ENCODE measurements around the gene IFT27. TPM values are rescaled to one million over a fixed set of nuclear protein-coding genes. Genes with fewer than 3 reads are reported as not detected.
A peak's percentile ranks its signal among the peaks of the same experiment; 100 is the strongest.

IFT27 gene
- total RNA-seq, 1 donor from 2014 or later = 31.7 TPM

DNA sequence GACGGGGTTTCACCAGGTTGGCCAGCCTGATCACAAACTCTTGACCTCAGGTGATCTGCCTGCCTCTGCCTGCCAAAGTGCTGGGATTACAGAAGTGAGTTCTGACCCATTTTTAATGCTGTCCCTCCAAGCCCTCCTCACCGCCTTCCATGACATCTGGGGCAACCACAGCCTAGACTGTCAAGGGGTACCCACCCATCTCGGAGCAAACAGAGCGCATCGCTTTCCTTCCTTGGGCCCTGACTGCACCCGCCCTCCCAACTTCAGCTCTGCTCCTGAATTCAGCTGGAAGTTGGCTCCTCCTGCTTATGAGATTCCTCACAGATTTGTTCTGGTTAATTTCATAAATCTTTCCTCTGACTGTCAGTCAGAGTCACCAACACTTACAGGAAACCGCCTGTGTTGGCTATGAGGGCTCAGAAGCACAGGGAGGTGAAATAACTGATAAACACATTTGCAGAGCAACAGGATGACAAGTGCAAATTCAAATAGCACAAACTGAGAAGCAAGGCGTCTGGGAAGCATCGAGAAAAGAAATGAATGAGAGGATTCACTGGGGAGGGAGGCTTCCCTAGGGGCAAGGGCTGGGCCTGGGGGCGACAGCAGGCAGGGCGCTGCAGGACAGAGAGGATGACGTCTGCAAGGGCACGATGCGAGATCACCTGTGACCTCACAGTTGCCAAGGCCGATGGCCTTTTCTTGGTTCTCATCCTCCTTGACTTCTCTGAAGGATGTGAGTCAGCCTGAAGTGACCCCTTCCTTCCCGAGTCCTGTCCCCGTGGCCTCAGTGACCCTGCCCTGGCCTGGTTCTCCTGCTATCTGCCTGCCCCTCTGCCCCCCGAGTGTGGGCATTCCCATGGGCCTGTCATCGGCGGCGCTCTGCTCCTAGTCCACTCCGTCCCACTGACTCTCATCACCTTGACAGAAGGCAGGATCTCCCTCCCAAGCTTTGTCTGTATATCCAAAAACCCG is 6.1 kb downstream of the IFT27 start:
- H3K4me3 Mint-ChIP-seq = no peak overlapping the region
- Histone ChIP-seq H3K27me3 (no peaks in the 10 kb centered on the region), H3F3A (ENCODE audit: low read depth) (peaks cover 3% of the 10 kb centered on the region), H3K79me2 (ENCODE audit: low read depth) (no peaks in the 10 kb centered on the region), H3K9ac (no peak overlapping the region), H2AFZ (replicated peaks) (no peak overlapping the region), H4K20me1 (ENCODE audit: low read depth) (peaks cover 3% of the 10 kb centered on the region), H3K36me3 (no peaks in the 10 kb centered on the region), H3K4me1 (peaks cover under 1% of the 10 kb centered on the region), H3K27ac (no peak overlapping the region), H3K4me2 (no peak overlapping the region), H3K9me3 (ENCODE audit: low read depth) (no peaks in the 10 kb centered on the region), H3K4me3 (no peak overlapping the region)
- TF ChIP-seq CTCF (IDR thresholded peaks at IDR 0.05) (no peak), EZH2phosphoT487 (IDR thresholded peaks at IDR 0.05) (no peak), EZH2 (IDR thresholded peaks at IDR 0.05) (no peak)
- DNase-seq (ENCODE audit: low spot score) = peak; percentile 0
- H3K4me1 Mint-ChIP-seq = peaks cover 18% of the 10 kb centered on the region
- H3K27me3 Mint-ChIP-seq (ENCODE audit: insufficient read depth, low read depth) = peaks cover 4% of the 10 kb centered on the region
- H3K9me3 Mint-ChIP-seq = no peaks in the 10 kb centered on the region
- H3K36me3 Mint-ChIP-seq = peaks cover 10% of the 10 kb centered on the region
- H3K27ac Mint-ChIP-seq = no peak overlapping the region

DNA sequence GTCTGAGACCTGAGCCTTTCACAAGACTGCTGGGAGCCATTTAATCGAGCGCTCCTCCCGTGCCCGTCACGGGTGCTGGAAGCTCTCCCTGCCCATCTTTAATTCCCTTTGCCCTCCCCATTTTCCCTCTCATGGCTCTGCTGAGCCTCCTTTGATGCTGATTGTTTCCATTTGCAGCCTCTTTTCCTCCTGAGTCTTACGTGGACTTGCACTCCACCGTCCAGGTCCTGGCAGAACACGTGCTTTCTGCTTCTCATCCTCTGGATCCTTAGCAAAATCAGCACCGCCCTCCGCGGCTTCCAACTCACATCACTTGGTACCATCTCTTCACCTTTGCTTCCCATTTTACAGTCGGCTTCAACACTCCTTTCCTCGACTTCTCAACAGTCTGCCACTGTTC is 7.3 kb downstream of the IFT27 start:
- Histone ChIP-seq H3K9ac (no peak overlapping the region), H3K36me3 (no peaks in the 10 kb centered on the region), H4K20me1 (ENCODE audit: low read depth) (peaks cover 1% of the 10 kb centered on the region), H3K9me3 (ENCODE audit: low read depth) (no peaks in the 10 kb centered on the region), H3K79me2 (ENCODE audit: low read depth) (no peaks in the 10 kb centered on the region), H3K4me1 (no peaks in the 10 kb centered on the region), H3F3A (ENCODE audit: low read depth) (no peaks in the 10 kb centered on the region), H2AFZ (replicated peaks) (no peak overlapping the region), H3K27ac (no peak overlapping the region), H3K4me2 (no peak overlapping the region), H3K27me3 (no peaks in the 10 kb centered on the region), H3K4me3 (no peak overlapping the region)
- TF ChIP-seq CTCF (IDR thresholded peaks at IDR 0.05) (no peak), EZH2phosphoT487 (IDR thresholded peaks at IDR 0.05) (no peak), EZH2 (IDR thresholded peaks at IDR 0.05) (no peak)
- H3K27me3 Mint-ChIP-seq (ENCODE audit: insufficient read depth, low read depth) = peaks cover 4% of the 10 kb centered on the region
- no peak overlapping the region for H3K4me3 Mint-ChIP-seq
- DNase-seq (ENCODE audit: low spot score) = no peak
- H3K27ac Mint-ChIP-seq = no peak overlapping the region
- peaks cover 10% of the 10 kb centered on the region for H3K36me3 Mint-ChIP-seq
- peaks cover 18% of the 10 kb centered on the region for H3K4me1 Mint-ChIP-seq
- no peaks in the 10 kb centered on the region for H3K9me3 Mint-ChIP-seq

DNA sequence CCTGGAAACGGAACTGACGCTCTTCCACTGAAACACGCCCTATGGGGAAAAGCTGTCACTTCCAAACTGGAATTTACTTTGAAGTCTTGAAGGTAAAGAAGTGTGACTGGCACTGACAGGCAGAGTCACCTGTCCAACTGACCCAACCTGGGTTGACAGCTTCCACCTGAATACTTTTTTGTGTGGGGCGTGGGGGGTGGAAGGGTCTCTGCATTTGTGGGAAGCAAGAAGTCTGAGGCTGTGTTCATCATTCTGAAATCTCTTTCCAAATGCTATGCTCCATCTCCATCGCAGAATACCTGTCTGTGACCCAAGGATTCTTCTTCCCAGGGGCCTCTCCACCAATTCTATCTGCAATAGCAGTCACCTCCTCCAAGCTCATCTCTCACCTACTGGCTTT is 7.8 kb downstream of the IFT27 start:
- H3K36me3 Mint-ChIP-seq = peaks cover 10% of the 10 kb centered on the region
- H3K36me3 ChIP-seq = no peaks in the 10 kb centered on the region
- H3K27me3 ChIP-seq = no peaks in the 10 kb centered on the region
- H2AFZ ChIP-seq (replicated peaks) = no peak overlapping the region
- no peak overlapping the region for H3K4me2 ChIP-seq
- H3K4me1 ChIP-seq = no peaks in the 10 kb centered on the region
- no peaks in the 10 kb centered on the region for H3K9me3 Mint-ChIP-seq
- TF ChIP-seq EZH2phosphoT487 (IDR thresholded peaks at IDR 0.05) (no peak), EZH2 (IDR thresholded peaks at IDR 0.05) (no peak), CTCF (IDR thresholded peaks at IDR 0.05) (no peak)
- H3K27ac Mint-ChIP-seq = no peak overlapping the region
- no peaks in the 10 kb centered on the region for H3F3A ChIP-seq (ENCODE audit: low read depth)
- no peak overlapping the region for H3K9ac ChIP-seq
- peaks cover 18% of the 10 kb centered on the region for H3K4me1 Mint-ChIP-seq
- no peak overlapping the region for H3K4me3 Mint-ChIP-seq
- no peaks in the 10 kb centered on the region for H3K9me3 ChIP-seq (ENCODE audit: low read depth)
- no peak overlapping the region for H3K4me3 ChIP-seq
- DNase-seq (ENCODE audit: low spot score) = peak; percentile 0
- no peaks in the 10 kb centered on the region for H3K79me2 ChIP-seq (ENCODE audit: low read depth)
- H3K27ac ChIP-seq = no peak overlapping the region
- H4K20me1 ChIP-seq (ENCODE audit: low read depth) = no peaks in the 10 kb centered on the region
- H3K27me3 Mint-ChIP-seq (ENCODE audit: insufficient read depth, low read depth) = peaks cover 4% of the 10 kb centered on the region

Measured in neural progenitor cell (in vitro differentiated cells).